ENCODE measurements around the gene TSPAN18. TPM values are rescaled to one million over a fixed set of nuclear protein-coding genes. Genes with fewer than 3 reads are reported as not detected.

Gene TSPAN18
- polyA plus RNA-seq, 6 donors from 2014 or later = 0.27 to 1.6 (median 1.1) TPM; not detected in 1

- Mint-ChIP-seq H3K4me1 (no peaks in the 10 kb centered on the region), H3K9me3 (peaks cover 8 to 40% (median 25%) of the 10 kb centered on the region in 7 donors), H3K36me3 (peaks cover 4 to 33% of the 10 kb centered on the region in 2 donors), H3K4me3 (no peak overlapping the region), H3K27ac (no peak overlapping the region), H3K27me3 (peaks cover 9 to 32% (median 24%) of the 10 kb centered on the region in 3 donors)
- DNase-seq (no peak), ATAC-seq (ENCODE audit: low read depth in 2 of 2) (no peak)
These were observed 113.9 kb downstream of the TSPAN18 start for GRCh38 chr11:44840521-44841251.

GRCh38 chr11:44842220-44842619, 115.5 kb downstream of the TSPAN18 start:
- Mint-ChIP-seq H3K4me3 (no peak overlapping the region), H3K27ac (no peak overlapping the region), H3K9me3 (peaks cover 13 to 50% (median 36%) of the 10 kb centered on the region in 7 donors), H3K27me3 (peaks cover 8 to 37% (median 24%) of the 10 kb centered on the region in 3 donors), H3K4me1 (no peaks in the 10 kb centered on the region), H3K36me3 (peaks cover 10 to 45% of the 10 kb centered on the region in 2 donors)
- ATAC-seq (ENCODE audit: low read depth in 2 of 2) (no peak), DNase-seq (no peak)

GRCh38 chr11:44846852-44847251, 120.1 kb downstream of the TSPAN18 start:
- Mint-ChIP-seq H3K27me3 (peaks cover 3 to 27% (median 6%) of the 10 kb centered on the region in 3 donors), H3K4me3 (no peak overlapping the region), H3K9me3 (peaks cover 13 to 55% (median 36%) of the 10 kb centered on the region in 7 donors), H3K27ac (peak overlapping the region in 1 of 6 donors; percentile 7), H3K36me3 (peaks cover 10 to 38% of the 10 kb centered on the region in 2 donors), H3K4me1 (no peaks in the 10 kb centered on the region)
- ATAC-seq (ENCODE audit: low read depth in 2 of 2) = no peak
- no peak for DNase-seq

GRCh38 chr11:44847316-44847715, 120.6 kb downstream of the TSPAN18 start:
- Mint-ChIP-seq H3K36me3 (peaks cover 10 to 38% of the 10 kb centered on the region in 2 donors), H3K27me3 (peaks cover 3 to 28% (median 8%) of the 10 kb centered on the region in 3 donors), H3K4me3 (no peak overlapping the region), H3K27ac (no peak overlapping the region), H3K4me1 (no peaks in the 10 kb centered on the region), H3K9me3 (peaks cover 11 to 53% (median 36%) of the 10 kb centered on the region in 7 donors)
- no peak for ATAC-seq (ENCODE audit: low read depth in 2 of 2)
- no peak for DNase-seq

GRCh38 chr11:44848203-44848962, 121.6 kb downstream of the TSPAN18 start:
- Mint-ChIP-seq H3K9me3 (peaks cover 4 to 42% (median 28%) of the 10 kb centered on the region in 7 donors), H3K27ac (no peak overlapping the region), H3K4me1 (no peaks in the 10 kb centered on the region), H3K36me3 (peaks cover 6 to 30% of the 10 kb centered on the region in 2 donors), H3K4me3 (no peak overlapping the region), H3K27me3 (peaks cover 3 to 23% (median 8%) of the 10 kb centered on the region in 3 donors)
- no peak for DNase-seq
- ATAC-seq (ENCODE audit: low read depth in 2 of 2) = no peak

GRCh38 chr11:44848963-44849350, 122.2 kb downstream of the TSPAN18 start:
- peaks cover 6 to 25% of the 10 kb centered on the region in 2 donors for H3K36me3 Mint-ChIP-seq
- no peak for DNase-seq
- peaks cover 4 to 37% (median 24%) of the 10 kb centered on the region in 7 donors for H3K9me3 Mint-ChIP-seq
- H3K27me3 Mint-ChIP-seq = peaks cover 3 to 23% (median 8%) of the 10 kb centered on the region in 3 donors
- H3K4me3 Mint-ChIP-seq = no peak overlapping the region
- no peak overlapping the region for H3K27ac Mint-ChIP-seq
- no peaks in the 10 kb centered on the region for H3K4me1 Mint-ChIP-seq
- no peak for ATAC-seq (ENCODE audit: low read depth in 2 of 2)

- Mint-ChIP-seq H3K36me3 (peaks cover 6 to 24% of the 10 kb centered on the region in 2 donors), H3K27me3 (peaks cover 3 to 23% (median 8%) of the 10 kb centered on the region in 3 donors), H3K27ac (no peak overlapping the region), H3K4me3 (no peak overlapping the region), H3K4me1 (no peaks in the 10 kb centered on the region), H3K9me3 (peaks cover 4 to 33% (median 21%) of the 10 kb centered on the region in 7 donors)
- ATAC-seq (ENCODE audit: low read depth in 2 of 2) = no peak
- no peak for DNase-seq
These were observed 122.7 kb downstream of the TSPAN18 start for GRCh38 chr11:44849424-44849823.

GRCh38 chr11:44849922-44850321, 123.2 kb downstream of the TSPAN18 start:
- peaks cover 4 to 29% (median 16%) of the 10 kb centered on the region in 7 donors for H3K9me3 Mint-ChIP-seq
- H3K27me3 Mint-ChIP-seq = peaks cover 3 to 23% (median 8%) of the 10 kb centered on the region in 3 donors
- ATAC-seq (ENCODE audit: low read depth in 2 of 2) (no peak), DNase-seq (no peak)
- H3K27ac Mint-ChIP-seq = no peak overlapping the region
- no peaks in the 10 kb centered on the region for H3K4me1 Mint-ChIP-seq
- H3K4me3 Mint-ChIP-seq = peak overlapping the region in 1 of 8 donors; percentile 10
- H3K36me3 Mint-ChIP-seq = peaks cover 6 to 19% of the 10 kb centered on the region in 2 donors

- H3K27ac Mint-ChIP-seq = no peak overlapping the region
- H3K4me3 Mint-ChIP-seq = no peak overlapping the region
- peaks cover 3 to 23% (median 9%) of the 10 kb centered on the region in 3 donors for H3K27me3 Mint-ChIP-seq
- peaks cover 5 to 7% of the 10 kb centered on the region in 2 donors for H3K36me3 Mint-ChIP-seq
- no peaks in the 10 kb centered on the region for H3K4me1 Mint-ChIP-seq
- no peak for ATAC-seq (ENCODE audit: low read depth in 2 of 2)
- DNase-seq = no peak
- peaks cover 4 to 16% (median 8%) of the 10 kb centered on the region in 7 donors for H3K9me3 Mint-ChIP-seq
These were observed 124.7 kb downstream of the TSPAN18 start for GRCh38 chr11:44851496-44851895.

- ATAC-seq (ENCODE audit: low read depth in 2 of 2) (no peak), DNase-seq (no peak)
- Mint-ChIP-seq H3K4me3 (no peak overlapping the region), H3K27ac (peak overlapping the region in 1 of 6 donors; percentile 7), H3K36me3 (no peaks in the 10 kb centered on the region), H3K4me1 (no peaks in the 10 kb centered on the region), H3K9me3 (peaks cover 0 to 10% (median 3%) of the 10 kb centered on the region in 7 donors), H3K27me3 (peaks cover 0 to 23% (median 16%) of the 10 kb centered on the region in 3 donors)
These were observed 125.5 kb downstream of the TSPAN18 start for GRCh38 chr11:44852159-44852747.

GRCh38 chr11:44852952-44853351, 126.2 kb downstream of the TSPAN18 start:
- DNase-seq (no peak), ATAC-seq (ENCODE audit: low read depth in 2 of 2) (no peak)
- H3K27ac Mint-ChIP-seq = peak overlapping the region in 1 of 6 donors; percentile 7
- H3K4me3 Mint-ChIP-seq = no peak overlapping the region
- peaks cover 0 to 5% (median 0%) of the 10 kb centered on the region in 7 donors for H3K9me3 Mint-ChIP-seq
- no peaks in the 10 kb centered on the region for H3K4me1 Mint-ChIP-seq
- H3K36me3 Mint-ChIP-seq = no peaks in the 10 kb centered on the region
- peaks cover 0 to 30% (median 23%) of the 10 kb centered on the region in 3 donors for H3K27me3 Mint-ChIP-seq

GRCh38 chr11:44853666-44854065, 126.9 kb downstream of the TSPAN18 start:
- peaks cover 0 to 3% (median 0%) of the 10 kb centered on the region in 7 donors for H3K9me3 Mint-ChIP-seq

GRCh38 chr11:44854086-44854485, 127.3 kb downstream of the TSPAN18 start:
- Mint-ChIP-seq H3K4me1 (no peaks in the 10 kb centered on the region), H3K4me3 (no peak overlapping the region), H3K9me3 (peaks cover 0 to under 1% (median 0%) of the 10 kb centered on the region in 7 donors), H3K36me3 (no peaks in the 10 kb centered on the region), H3K27me3 (peaks cover 0 to 35% (median 30%) of the 10 kb centered on the region in 3 donors), H3K27ac (no peak overlapping the region)
- DNase-seq (no peak), ATAC-seq (ENCODE audit: low read depth in 2 of 2) (no peak)

More at GRCh38 chr11:44853666-44854065, 126.9 kb downstream of the TSPAN18 start:
- no peak for ATAC-seq (ENCODE audit: low read depth in 2 of 2)
- Mint-ChIP-seq H3K4me3 (no peak overlapping the region), H3K36me3 (no peaks in the 10 kb centered on the region), H3K4me1 (no peaks in the 10 kb centered on the region), H3K27ac (no peak overlapping the region), H3K27me3 (peaks cover 0 to 34% (median 31%) of the 10 kb centered on the region in 3 donors)
- DNase-seq = no peak

Data from naive B cell (primary cell).